WI38 (cell line): ENCODE results near the gene DVL1.
"Not testable (repeated sequence)": the region's sequence is repeated elsewhere in the genome, so short reads cannot be mapped to it uniquely, and the experiment has no call there.

Experiments used
- H3K4me3 ChIP-seq: 2 replicates; pipeline ENCODE4 v1.5.1; 2011; ENCODE audit warnings: low read depth, mild to moderate bottlenecking, control low read depth, low read length
- TF ChIP-seq, protein P1 (sequence below): IDR thresholded peaks from 2 replicates; pipeline ENCODE4 v1.5.1; 2012; ENCODE audit warnings: low read depth, mild to moderate bottlenecking, control low read depth, low read length

DVL1 gene

DNA sequence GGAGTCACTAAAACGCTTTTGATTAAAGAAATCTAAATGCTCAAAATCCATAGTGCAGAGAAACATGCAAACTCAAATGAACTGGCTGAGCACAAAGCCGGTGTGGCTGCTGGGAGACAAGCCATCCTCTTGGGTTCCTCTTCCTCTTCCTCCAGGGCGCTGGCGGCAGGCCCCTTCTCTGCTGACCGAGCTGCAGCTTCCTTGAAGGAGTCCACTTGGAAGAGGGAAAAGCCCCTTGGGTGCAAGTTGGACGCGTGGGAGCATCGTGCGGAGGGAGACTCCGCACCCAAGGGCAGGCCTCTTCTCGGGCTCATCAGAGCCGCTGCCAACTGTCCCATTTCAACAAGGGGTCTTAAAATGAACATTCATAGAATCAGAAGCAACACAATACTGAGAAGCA, 42.0 kb upstream of the DVL1 start:
- TF ChIP-seq, protein P1, sequence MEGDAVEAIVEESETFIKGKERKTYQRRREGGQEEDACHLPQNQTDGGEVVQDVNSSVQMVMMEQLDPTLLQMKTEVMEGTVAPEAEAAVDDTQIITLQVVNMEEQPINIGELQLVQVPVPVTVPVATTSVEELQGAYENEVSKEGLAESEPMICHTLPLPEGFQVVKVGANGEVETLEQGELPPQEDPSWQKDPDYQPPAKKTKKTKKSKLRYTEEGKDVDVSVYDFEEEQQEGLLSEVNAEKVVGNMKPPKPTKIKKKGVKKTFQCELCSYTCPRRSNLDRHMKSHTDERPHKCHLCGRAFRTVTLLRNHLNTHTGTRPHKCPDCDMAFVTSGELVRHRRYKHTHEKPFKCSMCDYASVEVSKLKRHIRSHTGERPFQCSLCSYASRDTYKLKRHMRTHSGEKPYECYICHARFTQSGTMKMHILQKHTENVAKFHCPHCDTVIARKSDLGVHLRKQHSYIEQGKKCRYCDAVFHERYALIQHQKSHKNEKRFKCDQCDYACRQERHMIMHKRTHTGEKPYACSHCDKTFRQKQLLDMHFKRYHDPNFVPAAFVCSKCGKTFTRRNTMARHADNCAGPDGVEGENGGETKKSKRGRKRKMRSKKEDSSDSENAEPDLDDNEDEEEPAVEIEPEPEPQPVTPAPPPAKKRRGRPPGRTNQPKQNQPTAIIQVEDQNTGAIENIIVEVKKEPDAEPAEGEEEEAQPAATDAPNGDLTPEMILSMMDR = no peak
- H3K4me3 ChIP-seq = no peak overlapping the region

DNA sequence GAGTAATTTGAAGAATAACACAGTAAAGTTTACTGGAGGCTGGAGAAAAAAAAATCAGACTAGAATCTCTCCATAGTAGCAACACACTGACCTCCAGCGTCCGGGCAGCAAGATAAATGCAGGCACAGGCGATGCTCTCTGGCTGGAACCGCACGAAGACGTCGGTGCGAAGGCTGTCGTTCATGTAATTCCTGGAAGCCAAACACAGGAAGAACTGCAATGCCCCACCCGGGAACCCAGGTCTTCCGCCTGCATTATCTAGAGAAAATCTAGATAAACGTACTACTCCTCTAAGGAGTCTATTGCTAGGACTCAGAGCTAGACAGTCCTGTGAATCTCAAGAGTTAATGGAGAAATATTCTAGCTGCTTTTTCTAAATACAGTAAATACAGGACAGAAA, 41.5 kb upstream of the DVL1 start:
- H3K4me3 ChIP-seq = no peak overlapping the region
- TF ChIP-seq, protein P1 = no peak

DNA sequence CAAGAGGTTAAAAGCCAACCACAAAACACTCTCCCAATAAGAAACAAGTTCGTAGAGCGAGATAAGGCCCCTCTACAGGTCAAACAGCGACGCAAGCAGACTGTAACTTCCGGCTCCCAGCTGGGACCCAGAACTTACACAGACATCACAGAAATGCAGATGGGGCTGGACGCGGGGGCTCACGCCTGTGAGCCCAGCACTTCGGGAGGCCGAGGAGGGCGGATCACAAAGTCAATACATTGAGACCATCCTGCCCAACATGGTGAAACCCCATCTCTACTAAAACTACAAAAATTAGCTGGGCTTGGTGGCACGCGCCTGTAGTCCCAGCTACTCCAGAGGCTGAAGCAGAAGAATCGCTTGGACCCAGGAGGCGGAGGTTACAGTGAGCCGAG, 38.9 kb upstream of the DVL1 start:
- TF ChIP-seq, protein P1 = no peak

DNA sequence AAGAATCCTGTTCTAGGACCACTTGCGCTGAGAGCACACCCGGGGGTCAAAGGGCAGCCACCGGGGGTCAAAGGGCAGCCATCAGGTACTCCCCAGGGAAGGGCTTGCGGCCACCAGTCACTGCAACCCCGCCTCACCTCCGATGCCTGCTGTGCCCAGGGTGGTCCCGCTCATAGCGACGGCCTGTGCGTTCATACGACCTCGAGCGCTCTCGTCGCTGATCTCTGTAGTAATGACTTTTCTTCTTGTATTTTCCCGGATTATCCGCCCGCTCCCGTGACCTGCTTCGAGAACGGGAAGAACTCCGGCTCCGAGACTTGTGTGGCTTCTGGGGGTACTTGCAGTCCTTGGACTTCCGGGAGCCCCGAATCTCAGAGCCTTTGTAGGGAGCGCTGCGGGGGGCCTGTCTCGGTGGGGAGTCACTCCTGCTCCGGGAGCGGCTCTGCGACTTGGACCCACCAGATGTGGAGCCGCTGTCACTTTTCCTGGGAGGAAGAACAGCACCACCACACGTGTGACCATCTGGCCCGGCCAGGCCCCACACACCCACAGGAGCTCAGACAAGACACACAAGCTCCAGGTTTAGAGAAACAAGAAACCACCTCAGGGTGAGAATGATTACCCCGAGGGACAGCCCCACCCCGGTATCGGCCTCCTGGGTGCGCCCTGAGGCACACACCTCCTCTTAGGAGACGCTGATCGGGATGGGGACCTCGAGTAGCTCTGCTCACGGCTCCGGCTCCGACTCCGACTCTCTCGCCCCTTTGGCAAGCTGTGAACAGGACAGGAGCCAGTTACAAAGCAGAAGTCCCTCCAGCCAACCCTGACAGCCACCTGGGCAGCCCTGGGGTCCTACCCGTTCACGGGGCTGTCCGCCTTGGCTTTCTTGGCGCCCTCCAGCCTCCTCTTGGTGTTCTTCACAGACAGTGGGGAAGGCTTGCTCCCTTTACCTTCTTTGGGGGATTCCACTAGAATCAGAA, 38.2 kb upstream of the DVL1 start:
- TF ChIP-seq, protein P1 = no peak
- H3K4me3 ChIP-seq = no peak overlapping the region

More for the DNA sequence above, 38.9 kb upstream of the DVL1 start:
- no peak overlapping the region for H3K4me3 ChIP-seq

DNA sequence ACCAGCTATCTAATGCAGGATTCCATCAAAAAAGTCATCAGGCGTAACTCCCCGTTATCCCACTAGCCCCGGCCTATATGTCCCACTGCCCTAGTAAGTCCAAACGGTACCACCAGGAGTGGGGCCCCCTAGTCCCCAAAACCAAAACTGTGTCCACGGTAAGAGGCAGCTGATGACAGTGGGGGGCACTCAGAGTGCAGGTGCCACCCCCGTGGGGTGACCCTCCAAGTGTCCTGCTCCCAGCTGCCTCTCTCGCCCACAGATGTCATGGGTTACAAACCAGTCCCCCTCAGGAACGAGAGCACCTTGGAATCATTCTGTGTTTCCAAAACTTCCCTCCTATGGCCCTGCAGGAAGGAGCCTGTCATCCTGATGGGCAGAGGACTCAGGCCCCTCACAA, 36.7 kb upstream of the DVL1 start:
- TF ChIP-seq, protein P1 = no peak
- H3K4me3 ChIP-seq = no peak overlapping the region

DNA sequence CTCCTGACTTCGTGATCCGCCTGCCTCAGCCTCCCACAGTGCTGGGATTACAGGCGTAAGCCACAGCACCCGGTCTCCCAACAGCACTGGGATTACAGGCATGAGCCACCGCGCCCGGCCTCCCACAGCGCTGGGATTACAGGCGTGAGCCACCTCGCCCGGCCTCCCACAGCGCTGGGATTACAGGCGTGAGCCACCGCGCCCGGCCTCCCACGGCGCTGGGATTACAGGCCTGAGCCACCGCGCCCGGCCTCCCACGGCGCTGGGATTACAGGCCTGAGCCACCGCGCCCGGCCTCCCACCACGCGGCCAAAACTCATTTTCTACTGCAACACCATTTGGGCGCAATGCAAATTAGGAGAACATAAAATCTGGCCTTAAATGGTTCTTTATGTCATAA, 36.1 kb upstream of the DVL1 start:
- H3K4me3 ChIP-seq = not testable (repeated sequence)

DNA sequence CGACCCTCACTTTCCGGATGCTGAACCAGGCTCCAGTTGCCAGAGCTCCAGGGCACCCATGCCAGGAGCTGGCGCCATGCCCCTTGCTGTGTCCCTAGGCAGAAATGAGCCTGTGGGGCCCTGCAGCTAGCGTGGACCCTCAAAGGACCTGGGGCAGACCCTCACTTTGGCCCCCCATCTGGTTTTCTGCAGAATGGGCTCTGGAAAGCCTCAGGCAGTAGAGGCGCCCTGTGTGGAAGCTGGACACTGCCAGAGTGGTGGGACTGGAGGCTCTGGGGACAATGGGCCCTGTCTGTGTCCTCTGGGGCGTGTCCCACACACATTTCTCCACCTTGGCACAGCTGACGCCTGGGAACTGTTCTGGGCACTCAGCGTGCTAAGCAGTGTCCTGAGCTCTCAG, 32.1 kb upstream of the DVL1 start:
- no peak overlapping the region for H3K4me3 ChIP-seq
- TF ChIP-seq, protein P1 = no peak

DNA sequence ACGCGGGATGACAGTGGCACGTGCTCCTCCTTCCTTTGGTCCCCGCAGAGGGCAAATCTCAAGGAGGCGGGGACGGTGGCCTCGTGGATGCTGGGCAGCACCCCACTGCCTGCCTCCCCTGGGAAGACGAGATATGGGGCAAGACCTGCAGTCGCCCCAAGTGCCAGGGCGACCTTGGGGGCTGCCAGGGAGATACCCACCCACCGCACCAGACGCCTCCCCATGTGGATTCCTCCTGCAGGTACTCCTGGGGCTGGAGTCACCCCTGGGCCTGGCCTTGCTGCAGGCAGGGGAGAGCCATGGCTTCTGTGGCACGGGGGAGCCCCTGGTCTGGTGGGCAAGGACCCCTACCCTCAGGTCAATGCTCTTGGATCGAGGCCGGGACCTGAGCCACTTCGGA, 31.6 kb upstream of the DVL1 start:
- TF ChIP-seq, protein P1 = no peak

More for the DNA sequence above, 31.6 kb upstream of the DVL1 start:
- no peak overlapping the region for H3K4me3 ChIP-seq
